GM18870 (cell line): ENCODE measurements around the gene ADAMTS7.
"Not testable (repeated sequence)": the region's sequence is repeated elsewhere in the genome, so short reads cannot be mapped to it uniquely, and the experiment has no call there.

Experiments
- ATAC-seq: cut with Tn5 transposase; IDR thresholded peaks from one replicate; pipeline ENCODE4 v1.9.1; 2021; ENCODE audit warnings: moderate library complexity; ENCODE audit not compliant: unreplicated experiment

Gene ADAMTS7

DNA sequence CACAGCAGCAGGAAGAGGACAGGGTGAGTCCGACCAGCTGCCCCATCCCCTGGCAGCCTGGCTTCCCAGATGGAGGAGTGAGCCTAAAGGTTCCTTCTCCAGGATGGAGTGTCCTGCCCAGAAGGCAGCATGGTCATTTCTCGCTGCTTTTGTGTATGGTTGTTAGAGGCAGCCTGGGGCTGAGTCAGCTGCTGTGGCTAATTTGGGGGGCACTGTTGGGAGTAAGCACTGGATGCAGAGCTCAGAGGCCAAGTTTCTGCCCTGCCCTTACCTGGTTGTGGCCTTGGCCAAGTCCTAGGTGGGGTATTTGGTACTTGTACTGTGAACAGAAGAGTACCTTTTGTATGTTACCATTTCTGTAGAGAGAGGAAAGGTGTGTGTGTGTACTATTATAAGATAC is 78.6 kb downstream of the ADAMTS7 start:
- ATAC-seq, result no peak

GRCh38 chr15:78730955-78731354 is 80.3 kb downstream of the ADAMTS7 start:
- ATAC-seq, result no peak

- ATAC-seq, result not testable (repeated sequence)
Observed at GRCh38 chr15:78728427-78728826, 82.8 kb downstream of the ADAMTS7 start.

- ATAC-seq, result no peak
Observed at GRCh38 chr15:78727561-78727960, 83.7 kb downstream of the ADAMTS7 start.

DNA sequence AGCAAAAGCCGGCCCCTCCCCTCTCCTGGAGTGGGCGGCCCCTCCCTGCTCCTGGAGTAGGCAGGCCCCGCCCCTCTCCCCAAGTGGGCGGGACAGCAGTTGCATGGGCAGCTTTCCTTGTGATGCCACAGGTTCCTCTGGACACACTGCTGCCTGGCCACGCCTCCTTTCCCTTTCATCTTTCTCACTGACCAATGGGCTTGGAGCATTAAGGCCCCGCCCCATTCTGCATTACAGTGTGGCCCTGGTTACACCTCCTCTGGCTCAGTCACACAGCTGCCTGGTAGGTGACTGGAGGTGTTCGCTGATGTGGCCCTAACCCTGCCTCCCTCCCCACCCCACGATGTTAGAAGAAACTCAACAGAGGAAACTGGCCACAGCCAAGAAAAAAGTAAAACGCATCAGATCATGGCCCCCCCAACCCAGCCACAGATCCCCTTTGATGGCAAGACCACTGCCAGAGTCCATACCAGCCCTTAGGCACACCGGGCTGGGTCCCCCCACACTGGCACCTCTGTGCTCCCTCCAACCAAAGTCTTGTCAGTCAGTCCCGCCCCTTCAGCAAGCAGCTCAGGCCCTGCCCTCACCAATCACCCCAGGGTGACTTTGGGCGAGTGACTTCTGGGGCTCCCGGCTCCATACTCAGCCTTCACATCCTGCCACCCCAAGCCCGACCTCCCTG is 84.3 kb downstream of the ADAMTS7 start:
- no peak for ATAC-seq

GRCh38 chr15:78719819-78720450 is 91.3 kb downstream of the ADAMTS7 start:
- ATAC-seq, result not testable (repeated sequence)

GRCh38 chr15:78718837-78719236 is 92.4 kb downstream of the ADAMTS7 start:
- ATAC-seq, result no peak

GRCh38 chr15:78717956-78718656 is 93.2 kb downstream of the ADAMTS7 start:
- no peak for ATAC-seq

DNA sequence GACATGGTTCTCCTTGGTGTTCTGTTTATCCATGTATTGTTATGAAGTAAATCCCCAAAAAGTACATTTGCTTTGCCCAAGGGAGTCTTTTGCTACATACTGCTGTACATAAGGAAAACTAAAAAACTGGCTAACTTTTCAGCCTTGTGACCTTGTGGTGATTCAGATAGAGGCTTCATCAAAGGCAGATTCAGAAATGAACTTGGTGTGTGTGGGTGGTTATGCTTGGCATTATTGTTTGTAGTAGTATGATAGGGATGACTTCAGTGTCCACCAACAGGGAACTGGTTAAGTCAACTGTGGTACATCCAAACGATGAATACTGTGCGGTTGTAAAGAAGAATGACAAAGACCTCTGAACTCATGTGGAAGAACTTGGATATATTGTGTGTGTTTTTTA is 94.6 kb downstream of the ADAMTS7 start:
- ATAC-seq, result no peak

GRCh38 chr15:78715930-78716329 is 95.3 kb downstream of the ADAMTS7 start:
- ATAC-seq, result no peak

- no peak for ATAC-seq
Observed at GRCh38 chr15:78715434-78715833, 95.8 kb downstream of the ADAMTS7 start.

DNA sequence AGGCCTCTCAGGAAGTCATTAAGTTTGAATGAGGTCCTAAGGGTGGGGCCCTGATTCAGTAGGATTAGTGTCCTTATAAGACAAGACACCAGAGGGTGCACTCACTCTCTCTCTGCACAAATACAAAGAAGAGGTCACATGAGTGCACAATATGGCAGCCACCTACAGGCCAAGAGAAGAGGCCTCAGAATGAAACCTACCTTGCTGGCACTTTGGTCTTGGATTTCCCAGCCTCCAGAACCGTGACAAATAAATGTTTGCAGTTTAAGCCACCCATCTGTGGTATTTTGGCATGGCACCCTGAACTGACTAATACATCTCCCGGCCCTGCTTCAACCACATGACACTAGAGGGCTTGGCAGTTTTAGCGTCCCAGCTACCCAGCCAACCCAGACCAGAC is 96.4 kb downstream of the ADAMTS7 start:
- ATAC-seq, result no peak

- no peak for ATAC-seq
Observed at GRCh38 chr15:78712797-78713515, 98.3 kb downstream of the ADAMTS7 start.

DNA sequence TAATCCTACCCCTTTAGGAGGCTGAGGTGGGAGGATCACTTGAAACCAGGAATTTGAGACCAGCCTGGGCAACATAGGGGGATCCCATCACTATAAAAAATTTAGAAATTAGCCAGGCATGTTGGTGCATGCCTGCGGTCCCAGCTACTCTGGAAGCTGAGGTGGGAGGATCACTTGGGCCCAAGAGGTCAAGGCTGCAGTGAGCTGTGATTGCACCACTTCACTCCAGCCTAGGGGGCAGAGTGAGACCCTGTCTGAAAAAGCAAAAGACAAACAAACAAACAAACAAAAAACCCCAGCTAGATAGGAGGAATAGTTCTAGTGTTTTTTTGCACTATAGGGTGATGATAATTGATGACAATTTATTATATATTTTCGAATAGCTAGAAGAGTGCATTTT is 99.6 kb downstream of the ADAMTS7 start:
- no peak for ATAC-seq

- ATAC-seq, result no peak
Observed at GRCh38 chr15:78709263-78709882, 101.9 kb downstream of the ADAMTS7 start.
